ENCODE measurements around the gene IFT88.
A peak's percentile ranks its signal among the peaks of the same experiment; 100 is the strongest.

Gene IFT88

GRCh38 chr13:20525601-20526544, 41.1 kb upstream of the IFT88 start, which contains the start of gene CRYL1 (continued):
- TF ChIP-seq, protein P1, sequence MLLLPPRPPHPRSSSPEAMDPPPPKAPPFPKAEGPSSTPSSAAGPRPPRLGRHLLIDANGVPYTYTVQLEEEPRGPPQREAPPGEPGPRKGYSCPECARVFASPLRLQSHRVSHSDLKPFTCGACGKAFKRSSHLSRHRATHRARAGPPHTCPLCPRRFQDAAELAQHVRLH (tag by site-specific recombination; IDR thresholded peaks at IDR 0.05), result no peak
- TF ChIP-seq ZNF202 (tag by site-specific recombination; IDR thresholded peaks at IDR 0.05; ENCODE audit: borderline replicate concordance) (no peak), ZFP3 (tag by site-specific recombination; IDR thresholded peaks at IDR 0.05; ENCODE audit: low read depth) (no peak), YY1 (tag by site-specific recombination; IDR thresholded peaks at IDR 0.05) (no peak; the same call in 1 of the 2 replicates), OVOL3 (tag by site-specific recombination; IDR thresholded peaks at IDR 0.05) (no peak), ZNF560 (tag by site-specific recombination; IDR thresholded peaks at IDR 0.05; ENCODE audit: borderline replicate concordance) (no peak)
- TF ChIP-seq, protein P2, sequence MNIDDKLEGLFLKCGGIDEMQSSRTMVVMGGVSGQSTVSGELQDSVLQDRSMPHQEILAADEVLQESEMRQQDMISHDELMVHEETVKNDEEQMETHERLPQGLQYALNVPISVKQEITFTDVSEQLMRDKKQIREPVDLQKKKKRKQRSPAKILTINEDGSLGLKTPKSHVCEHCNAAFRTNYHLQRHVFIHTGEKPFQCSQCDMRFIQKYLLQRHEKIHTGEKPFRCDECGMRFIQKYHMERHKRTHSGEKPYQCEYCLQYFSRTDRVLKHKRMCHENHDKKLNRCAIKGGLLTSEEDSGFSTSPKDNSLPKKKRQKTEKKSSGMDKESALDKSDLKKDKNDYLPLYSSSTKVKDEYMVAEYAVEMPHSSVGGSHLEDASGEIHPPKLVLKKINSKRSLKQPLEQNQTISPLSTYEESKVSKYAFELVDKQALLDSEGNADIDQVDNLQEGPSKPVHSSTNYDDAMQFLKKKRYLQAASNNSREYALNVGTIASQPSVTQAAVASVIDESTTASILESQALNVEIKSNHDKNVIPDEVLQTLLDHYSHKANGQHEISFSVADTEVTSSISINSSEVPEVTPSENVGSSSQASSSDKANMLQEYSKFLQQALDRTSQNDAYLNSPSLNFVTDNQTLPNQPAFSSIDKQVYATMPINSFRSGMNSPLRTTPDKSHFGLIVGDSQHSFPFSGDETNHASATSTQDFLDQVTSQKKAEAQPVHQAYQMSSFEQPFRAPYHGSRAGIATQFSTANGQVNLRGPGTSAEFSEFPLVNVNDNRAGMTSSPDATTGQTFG (tag by site-specific recombination; IDR thresholded peaks at IDR 0.05; ENCODE audit: borderline replicate concordance), result no peak

DNA sequence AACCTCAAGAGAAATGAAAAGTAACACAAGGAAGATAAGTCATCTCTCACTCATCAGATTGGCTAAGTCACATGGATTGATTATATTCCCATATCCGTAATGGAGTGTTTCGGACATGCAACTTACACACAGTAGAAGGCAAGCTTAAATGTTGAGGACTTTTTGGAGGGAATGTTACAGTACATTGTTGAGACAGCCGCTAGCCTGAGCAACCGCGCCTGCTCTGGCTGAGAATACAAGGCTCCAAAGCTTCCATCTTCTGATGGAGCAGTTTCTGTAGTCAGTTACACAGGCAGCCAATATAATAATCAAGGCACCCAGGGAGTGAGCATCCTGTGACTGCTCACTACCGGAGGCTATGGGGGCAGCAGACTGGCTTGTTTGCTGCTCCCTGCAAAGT, 40.3 kb upstream of the IFT88 start:
- CTCF ChIA-PET, result interaction anchor here (0.6 kb wide), 1 partner anchor 336 kb away, joined by 3 read pairs; no protein-coding TSS in a partner anchor
- Histone ChIP-seq H3K36me3 (ENCODE audit: control insufficient read depth in 2 of 2, insufficient read depth in 1 of 2, low read length in 2 of 2) (no peaks in the 10 kb centered on the region), H3K4me1 (ENCODE audit: control insufficient read depth, insufficient read depth, low read length) (no peaks in the 10 kb centered on the region), H3K9me3 (ENCODE audit: control insufficient read depth, insufficient read depth, low read depth, low read length) (no peaks in the 10 kb centered on the region), H3K4me3 (ENCODE audit: low read depth, low read length) (no peak overlapping the region), H3K27ac (ENCODE audit: extremely low read depth, low read depth, low read length) (no peak overlapping the region)
- POLR2A ChIA-PET, result interaction anchor here (0.8 kb wide), 1 partner anchor 398 kb away, joined by 3 read pairs; no protein-coding TSS in a partner anchor
- TF ChIP-seq ZNF26 (tag by site-specific recombination; IDR thresholded peaks at IDR 0.05) (no peak), ZNF664 (tag by site-specific recombination; IDR thresholded peaks at IDR 0.05) (no peak), ZNF521 (tag by site-specific recombination; IDR thresholded peaks at IDR 0.05) (no peak), ZNF10 (tag by site-specific recombination; IDR thresholded peaks at IDR 0.05) (no peak), ZNF121 (tag by site-specific recombination; IDR thresholded peaks at IDR 0.05) (no peak), GLI2 (tag by site-specific recombination; IDR thresholded peaks at IDR 0.05; ENCODE audit: borderline replicate concordance, low read depth) (no peak), ZNF549 (tag by site-specific recombination; IDR thresholded peaks at IDR 0.05) (no peak), PATZ1 (tag by site-specific recombination; IDR thresholded peaks at IDR 0.05) (no peak), OVOL3 (tag by site-specific recombination; IDR thresholded peaks at IDR 0.05) (no peak), ZSCAN18 (tag by site-specific recombination; IDR thresholded peaks at IDR 0.05) (no peak), SETDB1 (IDR thresholded peaks at IDR 0.05; ENCODE audit: insufficient read length, low read length) (peak; percentile 13), ZSCAN5A (tag by site-specific recombination; IDR thresholded peaks at IDR 0.05) (no peak), FEZF1 (tag by site-specific recombination; IDR thresholded peaks at IDR 0.05) (peak; percentile 24; the same call in 1 of the 2 replicates), ZBTB26 (tag by site-specific recombination; optimal IDR thresholded peaks at IDR 0.05) (no peak)
- TF ChIP-seq, protein P3, sequence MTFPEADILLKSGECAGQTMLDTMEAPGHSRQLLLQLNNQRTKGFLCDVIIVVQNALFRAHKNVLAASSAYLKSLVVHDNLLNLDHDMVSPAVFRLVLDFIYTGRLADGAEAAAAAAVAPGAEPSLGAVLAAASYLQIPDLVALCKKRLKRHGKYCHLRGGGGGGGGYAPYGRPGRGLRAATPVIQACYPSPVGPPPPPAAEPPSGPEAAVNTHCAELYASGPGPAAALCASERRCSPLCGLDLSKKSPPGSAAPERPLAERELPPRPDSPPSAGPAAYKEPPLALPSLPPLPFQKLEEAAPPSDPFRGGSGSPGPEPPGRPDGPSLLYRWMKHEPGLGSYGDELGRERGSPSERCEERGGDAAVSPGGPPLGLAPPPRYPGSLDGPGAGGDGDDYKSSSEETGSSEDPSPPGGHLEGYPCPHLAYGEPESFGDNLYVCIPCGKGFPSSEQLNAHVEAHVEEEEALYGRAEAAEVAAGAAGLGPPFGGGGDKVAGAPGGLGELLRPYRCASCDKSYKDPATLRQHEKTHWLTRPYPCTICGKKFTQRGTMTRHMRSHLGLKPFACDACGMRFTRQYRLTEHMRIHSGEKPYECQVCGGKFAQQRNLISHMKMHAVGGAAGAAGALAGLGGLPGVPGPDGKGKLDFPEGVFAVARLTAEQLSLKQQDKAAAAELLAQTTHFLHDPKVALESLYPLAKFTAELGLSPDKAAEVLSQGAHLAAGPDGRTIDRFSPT (tag by site-specific recombination; IDR thresholded peaks at IDR 0.05), result no peak
